HG03442 (cell line): ENCODE results near the gene SCN1A.
A peak's percentile ranks its signal among the peaks of the same experiment; 100 is the strongest.
"Not testable (repeated sequence)": the region's sequence is repeated elsewhere in the genome, so short reads cannot be mapped to it uniquely, and the experiment has no call there.

Source experiments
- ATAC-seq: cut with Tn5 transposase; IDR thresholded peaks from one replicate; pipeline ENCODE4 v1.9.1; 2021; ENCODE audit warnings: mild to moderate bottlenecking, moderate library complexity; ENCODE audit not compliant: unreplicated experiment

The SCN1A gene

GRCh38 chr2:166127217-166128155 is at the start of gene SCN1A:
Gene SCN1A (minus strand): TSS chr2:166128020. CDS start chr2:166073621, 54,399 bp downstream.
- ATAC-seq = peak; percentile 62

GRCh38 chr2:166173263-166173662 is 45.4 kb upstream of the SCN1A start:
- no peak for ATAC-seq

GRCh38 chr2:166171216-166171615 is 43.4 kb upstream of the SCN1A start:
- ATAC-seq = no peak

- ATAC-seq = peak; percentile 91
These were observed 42.5 kb upstream of the SCN1A start for GRCh38 chr2:166170356-166170755.

- no peak for ATAC-seq
These were observed 39.6 kb upstream of the SCN1A start for GRCh38 chr2:166167449-166167848.

GRCh38 chr2:166163775-166164174 is 36.0 kb upstream of the SCN1A start:
- ATAC-seq = no peak

GRCh38 chr2:166158546-166158945 is 30.7 kb upstream of the SCN1A start:
- no peak for ATAC-seq

- no peak for ATAC-seq
These were observed 29.8 kb upstream of the SCN1A start for GRCh38 chr2:166157578-166157977.

GRCh38 chr2:166156985-166157490 is 29.2 kb upstream of the SCN1A start:
- ATAC-seq = no peak

GRCh38 chr2:166155589-166155988 is 27.8 kb upstream of the SCN1A start:
- ATAC-seq = no peak

- ATAC-seq = no peak
These were observed 27.0 kb upstream of the SCN1A start for GRCh38 chr2:166154685-166155338.

GRCh38 chr2:166152064-166152463 is 24.2 kb upstream of the SCN1A start:
- no peak for ATAC-seq

- no peak for ATAC-seq
These were observed 20.9 kb upstream of the SCN1A start for GRCh38 chr2:166148500-166149400.

GRCh38 chr2:166147883-166148282 is 20.1 kb upstream of the SCN1A start:
- ATAC-seq = no peak

- ATAC-seq = no peak
These were observed 16.3 kb upstream of the SCN1A start for GRCh38 chr2:166144071-166144470.

GRCh38 chr2:166140932-166141331 is 13.1 kb upstream of the SCN1A start:
- no peak for ATAC-seq

GRCh38 chr2:166140475-166140874 is 12.7 kb upstream of the SCN1A start:
- ATAC-seq = no peak

- not testable (repeated sequence) for ATAC-seq
These were observed 11.7 kb upstream of the SCN1A start for GRCh38 chr2:166139479-166139878.

GRCh38 chr2:166138667-166139066 is 10.8 kb upstream of the SCN1A start:
- no peak for ATAC-seq

GRCh38 chr2:166138144-166138543 is 10.3 kb upstream of the SCN1A start:
- ATAC-seq = no peak

- ATAC-seq = no peak
These were observed 9.5 kb upstream of the SCN1A start for GRCh38 chr2:166137331-166137730.
